A673 (cell line): Measurements from ENCODE around the gene KCNJ8.

Experiments used
- CTCF ChIP-seq: fragments of 300-800, 200-600 bp; sonication (generic); conservative IDR thresholded peaks from 2 replicates; pipeline ENCODE4 v1.5.1; 2017; ENCODE audit warnings: low read depth, mild to moderate bottlenecking, antibody characterized with exemption, low read length, moderate library complexity, mixed read lengths
- EZH2 ChIP-seq: fragments of 200-600 bp; sonication (generic); IDR thresholded peaks from 2 replicates; pipeline ENCODE4 v1.6.1; 2017; ENCODE audit warnings: borderline replicate concordance, low read depth, mild to moderate bottlenecking, mixed read lengths, antibody characterized with exemption, low read length; ENCODE audit not compliant: poor library complexity, severe bottlenecking

GRCh38 chr12:21795648-21796328 is 21.3 kb upstream of the KCNJ8 start:
- TF ChIP-seq CTCF, result no peak
- TF ChIP-seq EZH2, result no peak
